GM18907 (cell line): ENCODE measurements around the gene ANO8.
A peak's percentile ranks its signal among the peaks of the same experiment; 100 is the strongest.

Source experiments
- ATAC-seq: cut with Tn5 transposase; IDR thresholded peaks from one replicate; pipeline ENCODE4 v1.9.1; 2021; ENCODE audit warnings: mild to moderate bottlenecking, moderate library complexity; ENCODE audit not compliant: unreplicated experiment

ANO8 gene

GRCh38 chr19:17346109-17346671 lies 11.5 kb upstream of the ANO8 start:
- ATAC-seq: no peak

GRCh38 chr19:17341845-17342244 lies 7.2 kb upstream of the ANO8 start:
- no peak for ATAC-seq

- ATAC-seq: no peak
These were observed 6.7 kb upstream of the ANO8 start for GRCh38 chr19:17341386-17341785.

- ATAC-seq: no peak
These were observed 6.3 kb upstream of the ANO8 start for GRCh38 chr19:17340871-17341357.

- no peak for ATAC-seq
These were observed 5.7 kb upstream of the ANO8 start for GRCh38 chr19:17340302-17340870.

- ATAC-seq: no peak
These were observed 4.6 kb upstream of the ANO8 start for GRCh38 chr19:17339088-17339741.

- ATAC-seq: no peak
These were observed 3.9 kb upstream of the ANO8 start for GRCh38 chr19:17338433-17339078.

- no peak for ATAC-seq
These were observed 3.2 kb upstream of the ANO8 start for GRCh38 chr19:17337675-17338432.

GRCh38 chr19:17336872-17337674 lies 2.4 kb upstream of the ANO8 start, which contains the start of gene GTPBP3:
GTPBP3 (plus strand) TSS chr19:17337553; CDS start chr19:17337612, 59 bp downstream.
- ATAC-seq: peak; percentile 77

GRCh38 chr19:17335575-17335974 lies 920 bp upstream of the ANO8 start:
- ATAC-seq: no peak

- peak; percentile 1 for ATAC-seq
These were observed 843 bp downstream of the ANO8 start for GRCh38 chr19:17333611-17334413.

GRCh38 chr19:17332677-17333581 lies 1.7 kb downstream of the ANO8 start:
- ATAC-seq: no peak

- no peak for ATAC-seq
These were observed 2.3 kb downstream of the ANO8 start for GRCh38 chr19:17332360-17332676.

GRCh38 chr19:17331045-17331558 lies 3.6 kb downstream of the ANO8 start:
- no peak for ATAC-seq

- no peak for ATAC-seq
These were observed 4.2 kb downstream of the ANO8 start for GRCh38 chr19:17330262-17331044.

GRCh38 chr19:17329366-17330261 lies 5.0 kb downstream of the ANO8 start:
- no peak for ATAC-seq
